ENCODE data around the gene IQUB.

The IQUB gene

DNA sequence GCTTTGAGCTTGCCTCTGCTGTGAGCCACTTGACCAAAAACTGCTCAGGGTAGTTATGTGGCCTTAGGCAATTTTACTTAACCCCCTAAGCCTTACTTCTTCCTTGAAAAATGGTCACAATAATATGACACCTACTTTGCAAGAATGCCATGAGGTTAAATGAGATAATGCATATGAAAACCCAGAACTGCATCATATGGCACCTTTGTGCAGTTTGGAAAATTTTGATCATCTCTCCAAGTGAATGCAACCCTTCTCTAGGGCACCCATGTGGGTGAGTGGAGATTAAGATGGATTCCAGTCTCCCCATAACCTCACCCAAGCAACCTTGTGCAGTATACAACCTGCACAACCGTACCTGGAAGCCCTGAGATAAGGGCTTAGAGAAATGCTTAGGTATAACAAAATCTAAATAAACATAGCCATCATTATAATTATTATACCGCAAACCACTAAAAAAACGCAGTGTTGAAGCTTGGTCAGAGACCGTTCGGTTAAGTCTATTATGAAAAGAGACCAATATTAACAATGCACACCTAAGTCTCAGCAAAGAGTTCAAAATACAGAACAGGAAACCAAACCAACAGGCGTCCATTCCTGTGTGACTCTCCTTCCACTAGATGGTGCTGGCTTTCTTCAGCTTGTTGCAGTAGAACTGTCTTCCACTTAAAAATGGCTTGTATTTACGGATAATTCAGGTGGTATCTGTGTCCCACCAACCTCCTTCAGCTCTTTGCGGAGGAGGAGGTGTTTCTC lies 46.2 kb upstream of the IQUB start:
- no peak overlapping the region for H3K4me3 ChIP-seq (ENCODE audit: low read length)

DNA sequence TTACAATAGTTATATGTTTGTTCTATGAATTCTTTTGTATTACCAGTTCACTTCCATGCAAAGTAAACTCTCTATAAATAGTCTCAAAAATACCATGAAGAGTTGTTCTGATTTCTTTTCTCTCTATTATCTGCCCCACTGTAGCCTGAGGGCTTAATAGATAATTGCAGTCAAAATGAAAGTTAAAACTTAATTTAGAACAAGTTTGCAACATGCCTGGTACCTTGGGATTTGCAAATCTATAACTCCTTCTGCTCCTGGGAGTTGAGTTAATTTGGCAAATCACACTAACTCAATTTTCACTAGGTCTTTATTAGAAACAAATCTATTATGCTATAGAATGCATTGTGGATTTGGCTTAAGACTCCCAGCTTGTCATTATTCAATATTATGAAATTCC lies 45.0 kb upstream of the IQUB start:
- Histone ChIP-seq H3K79me2 (ENCODE audit: control insufficient read depth, low read length) (no peaks in the 10 kb centered on the region), H3K4me2 (ENCODE audit: low read length) (no peak overlapping the region), H3K27me3 (ENCODE audit: control insufficient read depth, low read length) (peaks cover 20% of the 10 kb centered on the region; the same call in 1 of the 2 replicates), H4K20me1 (ENCODE audit: control insufficient read depth, insufficient read depth, low read depth, low read length) (no peaks in the 10 kb centered on the region), H3K4me1 (ENCODE audit: control insufficient read depth, low read length) (no peaks in the 10 kb centered on the region), H3F3A (ENCODE audit: control insufficient read depth, insufficient read depth) (no peaks in the 10 kb centered on the region), H3K9me2 (replicated peaks; ENCODE audit: control insufficient read depth, low read length) (no peaks in the 10 kb centered on the region), H3K9me3 (ENCODE audit: control insufficient read depth, insufficient read depth, low read length) (no peaks in the 10 kb centered on the region), H3K36me3 (ENCODE audit: control insufficient read depth, low read length) (no peaks in the 10 kb centered on the region), H3K27ac (ENCODE audit: low read depth, low read length) (no peak overlapping the region), H3K4me3 (ENCODE audit: low read length) (no peak overlapping the region)
- TF ChIP-seq EZH2phosphoT487 (IDR thresholded peaks at IDR 0.05; ENCODE audit: borderline replicate concordance, low read length): no peak
- TF ChIP-seq, protein P1, sequence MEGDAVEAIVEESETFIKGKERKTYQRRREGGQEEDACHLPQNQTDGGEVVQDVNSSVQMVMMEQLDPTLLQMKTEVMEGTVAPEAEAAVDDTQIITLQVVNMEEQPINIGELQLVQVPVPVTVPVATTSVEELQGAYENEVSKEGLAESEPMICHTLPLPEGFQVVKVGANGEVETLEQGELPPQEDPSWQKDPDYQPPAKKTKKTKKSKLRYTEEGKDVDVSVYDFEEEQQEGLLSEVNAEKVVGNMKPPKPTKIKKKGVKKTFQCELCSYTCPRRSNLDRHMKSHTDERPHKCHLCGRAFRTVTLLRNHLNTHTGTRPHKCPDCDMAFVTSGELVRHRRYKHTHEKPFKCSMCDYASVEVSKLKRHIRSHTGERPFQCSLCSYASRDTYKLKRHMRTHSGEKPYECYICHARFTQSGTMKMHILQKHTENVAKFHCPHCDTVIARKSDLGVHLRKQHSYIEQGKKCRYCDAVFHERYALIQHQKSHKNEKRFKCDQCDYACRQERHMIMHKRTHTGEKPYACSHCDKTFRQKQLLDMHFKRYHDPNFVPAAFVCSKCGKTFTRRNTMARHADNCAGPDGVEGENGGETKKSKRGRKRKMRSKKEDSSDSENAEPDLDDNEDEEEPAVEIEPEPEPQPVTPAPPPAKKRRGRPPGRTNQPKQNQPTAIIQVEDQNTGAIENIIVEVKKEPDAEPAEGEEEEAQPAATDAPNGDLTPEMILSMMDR (IDR thresholded peaks at IDR 0.05; ENCODE audit: low read depth, low read length, poor library complexity, severe bottlenecking): no peak

More for the DNA sequence above, 46.2 kb upstream of the IQUB start:
- Histone ChIP-seq H3K9me2 (replicated peaks; ENCODE audit: control insufficient read depth, low read length) (no peaks in the 10 kb centered on the region), H3K27me3 (ENCODE audit: control insufficient read depth, low read length) (peaks cover 16% of the 10 kb centered on the region), H3K4me2 (ENCODE audit: low read length) (no peak overlapping the region), H3K27ac (ENCODE audit: low read depth, low read length) (no peak overlapping the region), H3K79me2 (ENCODE audit: control insufficient read depth, low read length) (no peaks in the 10 kb centered on the region), H3K9me3 (ENCODE audit: control insufficient read depth, insufficient read depth, low read length) (no peaks in the 10 kb centered on the region), H3K4me1 (ENCODE audit: control insufficient read depth, low read length) (no peaks in the 10 kb centered on the region), H4K20me1 (ENCODE audit: control insufficient read depth, insufficient read depth, low read depth, low read length) (no peaks in the 10 kb centered on the region), H3F3A (ENCODE audit: control insufficient read depth, insufficient read depth) (no peaks in the 10 kb centered on the region), H3K36me3 (ENCODE audit: control insufficient read depth, low read length) (no peaks in the 10 kb centered on the region)
- TF ChIP-seq EZH2phosphoT487 (IDR thresholded peaks at IDR 0.05; ENCODE audit: borderline replicate concordance, low read length): no peak
- TF ChIP-seq, protein P1 (IDR thresholded peaks at IDR 0.05; ENCODE audit: low read depth, low read length, poor library complexity, severe bottlenecking): peak; percentile 78

DNA sequence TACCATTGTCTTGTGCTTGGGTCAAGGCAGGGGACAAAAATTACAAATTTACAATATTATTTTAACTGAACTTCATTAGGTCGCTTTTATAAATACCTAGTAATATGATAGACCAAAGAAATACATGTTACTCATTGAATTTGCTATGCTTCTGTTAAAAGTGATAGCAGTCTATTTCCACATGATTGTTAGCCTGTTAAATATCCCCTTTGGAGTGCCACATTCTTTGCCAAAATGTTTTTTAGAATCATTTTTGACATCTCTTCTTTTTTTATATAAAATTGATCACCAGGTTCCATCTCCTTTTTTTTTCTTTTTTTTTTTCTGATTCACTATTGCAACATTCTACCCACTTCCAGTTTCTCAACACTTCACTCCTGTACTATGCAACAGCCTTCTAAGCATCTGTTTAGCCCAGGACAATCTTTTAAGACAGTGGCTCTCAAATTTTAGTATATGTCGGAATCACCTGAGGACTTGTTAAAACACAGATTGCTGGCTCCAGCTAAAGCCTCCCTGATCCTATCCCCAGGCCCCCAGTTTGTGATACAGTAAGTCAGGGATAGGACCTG lies 39.6 kb upstream of the IQUB start:
- no peak overlapping the region for H3K27ac ChIP-seq (ENCODE audit: low read depth, low read length)
- H4K20me1 ChIP-seq (ENCODE audit: control insufficient read depth, insufficient read depth, low read depth, low read length): no peaks in the 10 kb centered on the region
- no peaks in the 10 kb centered on the region for H3K9me2 ChIP-seq (replicated peaks; ENCODE audit: control insufficient read depth, low read length)
- no peak overlapping the region for H3K4me2 ChIP-seq (ENCODE audit: low read length)
- no peaks in the 10 kb centered on the region for H3F3A ChIP-seq (ENCODE audit: control insufficient read depth, insufficient read depth)
- no peaks in the 10 kb centered on the region for H3K79me2 ChIP-seq (ENCODE audit: control insufficient read depth, low read length)
- H3K36me3 ChIP-seq (ENCODE audit: control insufficient read depth, low read length): no peaks in the 10 kb centered on the region
- no peaks in the 10 kb centered on the region for H3K9me3 ChIP-seq (ENCODE audit: control insufficient read depth, insufficient read depth, low read length)
- H3K4me1 ChIP-seq (ENCODE audit: control insufficient read depth, low read length): no peaks in the 10 kb centered on the region
- H3K4me3 ChIP-seq (ENCODE audit: low read length): no peak overlapping the region
- peaks cover 12% of the 10 kb centered on the region; the same call in 1 of the 2 replicates for H3K27me3 ChIP-seq (ENCODE audit: control insufficient read depth, low read length)
- TF ChIP-seq, protein P1 (IDR thresholded peaks at IDR 0.05; ENCODE audit: low read depth, low read length, poor library complexity, severe bottlenecking): no peak
- no peak for TF ChIP-seq EZH2phosphoT487 (IDR thresholded peaks at IDR 0.05; ENCODE audit: borderline replicate concordance, low read length)

Data from DOHH2 (cell line).